IPS-18c (cell line): ENCODE data around the gene LMF1.

Experiments
- H3K4me3 ChIP-seq: 2 replicates; pipeline ENCODE4 v1.7.0; 2013; ENCODE audit warnings: low read depth, mild to moderate bottlenecking, low read length, moderate library complexity; ENCODE audit not compliant: insufficient read depth
- H3K9me3 ChIP-seq: one replicate; pipeline ENCODE4 v1.6.1; 2013; ENCODE audit warnings: mild to moderate bottlenecking, low read length, moderate library complexity; ENCODE audit not compliant: control insufficient read depth, insufficient read depth

LMF1 gene

DNA sequence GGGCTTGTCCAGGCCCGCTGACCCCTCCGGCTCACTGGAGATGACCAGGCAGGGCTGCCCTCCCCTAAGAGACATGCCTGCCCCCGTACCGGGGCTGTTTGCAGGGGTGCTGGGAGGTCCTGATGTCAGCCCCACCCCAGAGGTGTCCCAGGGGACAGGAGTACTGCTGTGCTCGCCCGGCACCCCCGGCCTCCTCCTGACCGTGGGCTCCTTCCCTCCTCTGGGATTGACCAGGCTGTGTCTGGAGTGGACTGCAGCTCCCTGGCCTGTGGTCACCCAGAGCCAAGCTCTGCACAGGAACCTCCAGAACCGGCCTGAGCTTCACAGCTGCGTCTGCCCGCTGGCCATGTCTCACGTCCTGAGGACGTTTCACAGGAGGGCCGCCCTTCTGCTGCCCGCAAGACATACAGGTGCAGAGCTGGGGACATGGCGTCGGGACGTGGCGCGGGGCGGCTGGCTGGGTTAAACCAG, 53.2 kb downstream of the LMF1 start:
- Histone ChIP-seq H3K4me3 (no peak overlapping the region), H3K9me3 (no peaks in the 10 kb centered on the region)

DNA sequence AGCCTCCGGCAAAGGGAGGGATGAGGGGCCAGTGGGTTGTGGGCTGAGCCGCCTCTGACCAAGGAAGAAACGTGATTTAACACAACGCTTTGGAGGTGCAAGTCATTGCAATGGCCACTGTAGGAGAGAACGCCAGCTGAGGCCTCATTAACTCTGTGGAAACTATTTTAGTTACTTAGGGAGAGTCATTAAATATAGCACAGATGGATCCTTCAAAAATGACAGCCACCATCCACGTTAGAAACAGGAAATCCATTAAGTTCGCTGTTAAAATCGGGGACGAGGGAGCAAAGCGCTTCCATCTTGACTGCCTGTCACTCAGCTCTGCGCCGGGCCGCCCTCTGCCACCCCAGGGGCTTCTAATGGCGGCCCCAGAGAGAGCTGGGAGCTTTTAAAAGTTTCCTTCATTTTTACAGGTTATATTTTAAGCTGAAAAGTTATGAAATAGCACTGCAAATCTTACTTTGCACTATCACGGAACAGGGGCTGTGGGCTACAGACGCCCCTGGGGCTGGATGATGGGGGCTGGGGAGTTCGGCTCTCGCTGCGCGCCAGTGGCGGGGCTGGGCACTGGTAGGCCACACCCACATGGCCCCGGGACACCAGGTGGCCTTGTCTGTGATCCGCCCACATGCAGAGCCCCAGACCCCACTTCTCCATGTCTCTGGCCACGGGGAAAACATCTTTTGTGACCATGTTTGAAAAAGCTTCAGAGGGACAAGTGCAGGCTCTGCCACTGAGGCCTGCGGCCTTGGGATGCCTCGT, 54.6 kb downstream of the LMF1 start:
- no peak overlapping the region for H3K4me3 ChIP-seq
- no peaks in the 10 kb centered on the region for H3K9me3 ChIP-seq

DNA sequence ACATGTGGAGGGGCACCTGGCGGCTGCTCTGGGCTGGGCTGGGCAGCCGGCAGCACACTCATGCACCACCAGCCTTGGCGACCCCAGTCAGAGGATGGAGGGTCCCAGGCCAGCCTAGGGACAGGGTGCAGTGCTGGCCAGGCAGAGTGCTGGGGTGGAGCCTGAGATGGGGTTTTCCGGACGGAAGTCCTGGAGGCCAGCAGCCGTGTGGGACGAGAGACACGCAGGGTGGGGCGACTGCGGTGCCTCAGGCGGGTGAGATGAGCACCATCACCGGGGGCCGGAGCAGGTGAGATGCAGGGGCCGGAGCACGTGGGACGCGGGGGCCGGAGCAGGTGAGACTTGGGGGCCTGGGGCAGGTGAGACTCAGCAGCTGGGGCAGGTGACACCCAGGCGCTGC, 55.2 kb downstream of the LMF1 start:
- H3K9me3 ChIP-seq: no peaks in the 10 kb centered on the region
- no peak overlapping the region for H3K4me3 ChIP-seq

DNA sequence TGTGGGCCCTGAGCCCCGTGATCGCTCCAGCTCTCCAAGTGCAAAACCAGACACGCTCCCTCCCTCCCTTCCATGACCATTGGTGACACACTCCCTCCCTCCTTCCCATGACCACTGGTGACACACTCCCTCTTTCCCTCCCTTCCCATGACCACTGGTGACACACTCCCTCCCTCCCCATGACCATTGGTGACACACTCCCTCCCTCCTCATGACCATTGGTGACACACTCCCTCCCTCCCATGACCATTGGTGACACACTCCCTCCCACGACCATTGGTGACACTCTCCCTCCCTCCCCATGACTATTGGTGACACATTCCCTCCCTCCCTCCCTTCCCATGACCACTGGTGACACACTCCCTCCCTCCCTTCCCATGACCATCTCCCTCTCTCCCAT, 56.3 kb downstream of the LMF1 start:
- H3K9me3 ChIP-seq: no peaks in the 10 kb centered on the region

DNA sequence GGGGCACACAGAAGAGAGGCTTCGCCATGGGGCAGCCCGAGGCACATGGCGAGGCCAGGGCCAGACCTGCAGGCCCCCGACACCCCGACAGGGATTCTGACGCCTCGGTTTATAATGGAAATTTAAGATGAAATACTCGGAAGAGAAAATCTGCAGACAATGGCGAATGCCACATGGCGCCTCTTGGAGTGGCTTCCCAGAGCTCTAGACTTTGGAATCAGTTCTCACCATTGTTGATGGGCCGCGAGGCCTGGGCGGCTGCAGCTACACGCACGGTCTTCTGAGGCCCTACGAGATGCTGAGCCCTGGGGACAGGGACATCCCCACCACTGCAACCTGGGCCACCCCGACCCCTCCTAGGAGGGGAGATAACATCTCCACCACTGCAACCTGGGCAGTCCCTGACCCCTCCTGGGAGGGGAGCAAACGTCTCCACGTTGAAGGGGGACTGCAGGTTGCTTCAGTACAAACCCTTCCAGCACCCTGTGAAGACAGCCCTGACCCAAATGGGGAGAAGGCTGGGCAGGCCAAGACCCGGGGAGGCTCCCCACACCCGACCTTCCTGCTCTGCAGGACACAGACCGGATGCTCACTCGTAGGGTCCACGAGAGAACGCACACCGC, 56.9 kb downstream of the LMF1 start:
- H3K9me3 ChIP-seq: no peaks in the 10 kb centered on the region
- no peak overlapping the region for H3K4me3 ChIP-seq

More for the DNA sequence above, 56.3 kb downstream of the LMF1 start:
- no peak overlapping the region for H3K4me3 ChIP-seq

DNA sequence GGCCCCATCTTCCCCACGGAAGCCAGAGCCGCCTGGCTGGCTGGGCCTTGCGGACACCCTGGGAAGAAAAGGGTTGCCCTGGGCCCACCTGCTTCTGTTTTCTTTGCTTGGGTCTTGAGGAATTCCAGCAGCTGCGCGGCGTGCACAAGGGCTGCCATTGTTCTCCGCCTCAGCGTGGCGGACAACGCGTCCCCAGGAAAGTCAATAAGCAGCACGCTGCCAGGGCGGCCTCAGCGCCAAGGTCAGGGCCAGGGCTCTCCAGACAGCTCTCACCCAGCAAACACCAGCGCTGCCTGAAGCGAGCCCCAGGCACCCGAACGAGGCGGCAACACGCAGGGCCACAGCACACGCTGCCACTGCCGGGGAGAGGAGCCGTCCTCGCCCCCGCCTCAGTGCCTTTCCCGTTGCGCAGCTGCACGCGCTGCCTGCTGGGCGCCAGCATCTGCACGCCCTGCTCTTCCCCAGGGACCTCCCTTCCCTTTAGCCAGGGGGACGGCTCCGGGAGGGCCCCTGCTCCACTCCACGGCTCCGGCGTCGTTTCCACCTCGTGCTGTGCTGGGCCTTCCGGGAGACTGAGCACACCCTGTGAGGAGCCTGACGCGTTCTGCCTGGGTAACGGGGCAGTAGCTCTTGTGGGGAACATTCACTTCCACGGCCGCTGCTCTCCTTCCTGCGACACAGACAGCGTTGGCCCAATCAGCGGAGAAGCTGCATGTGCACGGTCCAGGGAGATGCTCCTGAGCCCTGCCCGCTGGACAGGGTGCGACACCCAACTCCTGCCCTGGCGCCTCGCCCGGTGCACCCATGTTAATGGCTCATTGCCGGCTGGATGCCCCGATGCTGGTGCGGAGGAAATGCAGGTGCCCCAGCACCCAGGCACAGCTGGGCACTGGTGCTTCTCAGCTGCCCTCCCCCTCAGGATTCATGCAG, 57.8 kb downstream of the LMF1 start:
- H3K9me3 ChIP-seq: no peaks in the 10 kb centered on the region
- no peak overlapping the region for H3K4me3 ChIP-seq

DNA sequence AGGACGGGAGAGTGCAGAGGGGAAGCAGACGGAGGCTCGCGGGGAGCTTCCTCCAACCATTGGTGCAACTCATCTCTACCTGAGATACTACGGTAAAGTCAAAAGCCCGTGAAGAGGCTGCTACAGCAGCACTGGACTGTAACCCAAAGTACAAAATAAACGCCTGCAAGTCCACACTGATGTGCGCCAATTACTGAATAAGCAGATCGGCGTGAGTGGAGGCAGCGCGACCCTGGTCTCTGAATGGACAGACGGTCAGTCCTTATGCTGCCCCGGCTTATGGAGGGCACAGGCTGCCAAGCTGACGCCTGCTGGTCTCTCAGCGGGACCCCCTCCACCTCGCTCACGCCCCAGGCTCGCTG, 58.5 kb downstream of the LMF1 start:
- H3K9me3 ChIP-seq: no peaks in the 10 kb centered on the region
- no peak overlapping the region for H3K4me3 ChIP-seq

DNA sequence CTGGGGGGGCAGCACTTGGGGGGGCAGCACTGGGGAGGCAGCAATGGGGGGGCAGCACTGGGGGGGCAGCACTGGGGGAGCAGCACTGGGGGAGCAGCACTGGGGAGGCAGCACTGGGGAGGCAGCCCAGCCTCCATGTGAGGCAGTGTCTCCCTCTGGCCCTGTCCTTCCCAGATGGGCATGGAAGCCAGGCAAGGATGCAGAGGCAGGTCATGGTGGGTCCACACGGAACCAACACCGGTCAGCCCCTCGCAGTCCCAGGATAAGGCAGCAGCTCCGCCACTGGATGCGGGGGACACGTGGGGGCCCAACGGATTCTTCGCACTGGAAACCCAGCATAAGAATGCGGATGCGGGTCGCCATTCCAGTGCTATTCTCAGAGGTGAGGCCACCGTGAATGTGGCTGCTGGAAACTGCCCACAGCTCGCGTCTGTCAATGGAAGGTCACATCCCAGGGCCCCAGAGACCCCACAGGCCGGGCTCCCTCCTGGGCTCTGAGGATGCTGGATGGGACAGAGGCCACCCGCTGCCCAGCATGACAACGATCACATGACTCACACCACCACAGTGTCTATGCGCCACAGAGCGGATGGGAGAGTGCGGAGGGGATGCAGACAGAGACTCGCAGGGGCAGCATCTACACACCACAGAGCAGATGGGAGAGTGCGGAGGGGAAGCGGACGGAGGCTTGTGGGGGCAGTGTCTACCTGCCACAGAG, 59.0 kb downstream of the LMF1 start:
- Histone ChIP-seq H3K4me3 (no peak overlapping the region), H3K9me3 (no peaks in the 10 kb centered on the region)

DNA sequence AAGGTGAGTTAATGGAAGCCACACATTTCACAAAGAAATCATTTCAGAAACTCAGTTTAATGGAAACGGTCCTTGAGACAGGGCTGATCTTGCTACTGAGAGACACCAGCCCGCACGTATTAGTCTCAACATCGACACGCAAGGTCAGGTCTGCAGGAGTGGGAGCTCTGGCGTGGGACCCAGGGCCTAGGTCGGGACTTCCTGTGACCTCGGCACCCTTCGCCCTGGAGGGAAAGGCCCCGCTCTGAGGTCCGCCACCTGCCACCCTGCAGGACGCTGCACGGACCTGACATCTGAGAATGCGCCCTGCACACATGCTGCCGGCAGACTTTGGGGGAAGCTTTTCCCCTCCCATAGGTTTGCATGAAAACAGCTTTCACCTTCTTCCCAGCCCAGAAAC, 59.7 kb downstream of the LMF1 start:
- Histone ChIP-seq H3K9me3 (peaks cover under 1% of the 10 kb centered on the region), H3K4me3 (no peak overlapping the region)

DNA sequence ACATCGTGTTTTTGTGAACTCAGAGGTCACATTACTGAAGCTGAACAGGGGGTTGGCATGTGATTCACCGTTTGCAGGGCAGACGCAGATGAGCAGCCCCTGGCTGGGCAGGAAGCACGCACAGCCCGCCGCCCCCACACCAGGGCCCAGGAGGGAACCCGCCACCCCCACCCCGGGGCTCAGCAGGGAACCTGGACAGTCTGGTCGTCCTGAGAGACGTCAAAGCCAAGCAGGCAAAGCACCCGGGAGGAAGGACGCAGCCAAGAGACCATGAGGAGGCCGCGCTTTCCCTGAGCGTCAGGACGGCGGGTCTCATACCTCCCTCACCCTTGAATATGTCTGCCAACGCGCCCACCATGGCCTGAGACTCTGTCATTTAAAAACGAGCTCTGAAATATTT, 60.6 kb downstream of the LMF1 start:
- Histone ChIP-seq H3K4me3 (no peak overlapping the region), H3K9me3 (peaks cover 4% of the 10 kb centered on the region)

DNA sequence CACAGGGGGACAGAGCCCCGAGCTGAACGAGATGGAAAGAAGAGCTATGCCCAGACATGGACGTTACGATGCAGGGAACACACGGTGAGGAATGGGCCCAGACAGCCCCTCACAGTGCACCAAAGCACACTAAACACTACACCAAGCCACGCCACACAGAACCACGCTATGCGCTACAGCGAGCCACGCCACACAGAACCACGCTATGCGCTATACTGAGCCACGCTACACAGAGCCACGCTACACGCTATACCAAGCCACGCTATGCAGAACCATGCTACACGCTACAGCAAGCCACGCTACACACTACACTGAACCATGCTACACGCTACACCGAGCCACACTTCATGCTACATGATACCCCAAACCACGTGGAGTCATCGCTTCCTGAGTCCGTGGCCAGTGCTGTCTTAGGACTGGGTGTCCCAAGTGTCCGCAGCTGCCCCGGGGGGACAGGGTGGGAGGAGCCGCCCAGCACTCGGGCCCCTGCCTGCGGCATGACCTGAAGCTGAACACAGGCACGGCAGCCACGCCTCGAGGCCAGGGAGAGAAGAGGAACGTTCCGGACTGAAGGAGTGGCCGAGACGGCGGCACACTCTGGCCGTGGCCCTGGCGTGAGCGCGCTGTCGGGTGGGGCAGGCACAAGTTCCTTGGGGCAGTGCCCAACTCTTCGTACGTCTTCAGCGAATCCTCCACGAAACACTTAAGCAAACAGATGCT, 61.3 kb downstream of the LMF1 start:
- H3K9me3 ChIP-seq: peaks cover 6% of the 10 kb centered on the region
- no peak overlapping the region for H3K4me3 ChIP-seq

DNA sequence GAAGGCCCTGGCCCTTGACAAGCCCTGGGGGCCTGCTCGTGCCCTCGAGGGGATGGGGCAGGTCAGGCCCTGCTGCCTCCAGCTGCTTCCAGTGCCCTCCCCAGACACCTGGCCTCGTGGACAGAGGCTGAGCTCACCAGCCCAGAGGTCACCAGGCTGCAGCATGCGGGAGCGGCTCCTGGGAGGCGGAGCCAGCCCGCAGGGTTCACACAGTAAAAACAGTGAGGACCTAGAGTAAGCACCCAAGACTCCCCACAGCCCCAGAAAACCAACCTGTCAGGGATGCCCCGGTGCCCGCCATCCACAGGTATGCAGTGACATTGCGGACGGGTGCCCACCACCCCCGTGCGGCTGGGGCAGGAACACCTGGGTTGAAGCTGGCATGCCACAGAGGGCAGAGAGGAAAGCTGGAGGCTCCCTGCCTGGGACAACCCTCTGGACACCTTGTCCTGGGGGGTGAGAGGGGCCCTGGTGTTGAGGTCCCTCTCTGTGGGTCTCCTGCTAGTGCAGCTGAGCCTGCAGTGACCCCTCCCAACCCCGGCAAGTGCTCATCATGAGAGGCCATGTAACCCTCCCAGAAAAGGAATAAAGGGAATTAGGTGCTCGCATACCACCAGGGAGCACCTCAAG, 62.1 kb downstream of the LMF1 start:
- peaks cover 6% of the 10 kb centered on the region for H3K9me3 ChIP-seq

DNA sequence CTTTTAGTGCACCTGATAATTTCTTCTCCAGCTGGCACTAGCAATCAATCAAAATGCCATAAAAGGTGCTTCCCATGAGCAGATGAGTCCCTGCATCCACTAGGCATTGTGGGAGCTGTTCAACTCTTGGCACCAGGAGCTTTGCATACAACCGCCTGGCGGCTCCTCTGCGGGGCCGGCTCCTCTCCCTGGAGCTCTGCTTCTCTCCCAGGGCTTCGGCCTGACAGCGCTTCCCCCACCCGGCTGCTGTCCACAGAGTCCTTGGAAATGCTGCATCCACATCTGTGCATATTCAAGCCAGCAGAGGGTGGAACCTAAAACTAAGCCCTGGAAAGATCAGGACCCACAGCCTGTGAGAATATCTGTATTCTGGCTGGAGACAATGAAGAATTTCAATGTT, 62.9 kb downstream of the LMF1 start:
- Histone ChIP-seq H3K4me3 (no peak overlapping the region), H3K9me3 (peaks cover 6% of the 10 kb centered on the region)

More for the DNA sequence above, 62.1 kb downstream of the LMF1 start:
- H3K4me3 ChIP-seq: no peak overlapping the region

DNA sequence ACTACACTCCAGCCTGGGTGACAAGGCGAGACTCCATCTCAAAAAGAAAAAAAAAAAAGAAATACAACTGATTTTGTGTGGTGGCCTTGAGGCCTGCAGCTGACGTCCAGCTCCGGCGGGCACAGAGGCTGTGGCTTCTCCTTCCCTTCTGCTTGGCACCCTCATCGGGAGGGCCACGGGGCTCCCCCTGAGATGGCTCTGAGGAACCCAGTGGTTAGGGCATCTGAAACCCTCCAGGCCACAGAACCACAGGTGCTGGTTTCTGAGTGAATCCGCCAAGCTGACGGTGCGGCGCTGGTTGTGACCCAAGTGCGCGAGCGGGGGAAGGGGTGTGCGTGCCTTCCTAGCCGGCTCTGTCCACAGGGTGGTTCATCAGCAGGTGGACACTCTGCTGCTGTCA, 63.4 kb downstream of the LMF1 start:
- H3K9me3 ChIP-seq: peaks cover 6% of the 10 kb centered on the region
- H3K4me3 ChIP-seq: no peak overlapping the region

DNA sequence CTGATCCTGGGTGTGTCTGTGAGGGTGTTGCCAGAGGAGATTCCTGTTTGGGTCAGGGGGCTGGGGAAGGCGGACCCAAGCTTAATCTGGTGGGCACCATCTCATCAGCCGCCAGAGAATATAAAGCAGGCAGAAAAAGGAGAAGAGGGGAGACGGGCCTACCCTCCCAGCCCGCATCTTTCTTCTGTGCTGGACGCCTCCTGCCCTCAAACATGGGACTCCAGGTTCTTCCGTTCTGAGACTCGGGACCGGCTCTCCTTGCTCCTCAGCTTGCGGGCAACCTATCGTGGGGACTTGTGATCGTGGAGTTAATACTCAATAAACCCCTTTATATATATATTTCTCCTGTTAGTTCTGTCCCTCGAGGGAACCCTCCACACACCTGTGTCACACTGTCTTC, 64.5 kb downstream of the LMF1 start:
- Histone ChIP-seq H3K4me3 (no peak overlapping the region), H3K9me3 (peaks cover 6% of the 10 kb centered on the region)
